Thymus (tissue), 11 donors: ENCODE results near the gene STK24. TPM values are rescaled to one million over a fixed set of nuclear protein-coding genes. Genes with fewer than 3 reads are reported as not detected.

Experiments
- DNase-seq, 9 donors: peaks; one replicate each; pipeline ENCODE4 v3.0.0-alpha.2; 2013; ENCODE audit warnings: low spot score in 9 of 9, low read depth in 6 of 9, missing footprints in 1 of 9
- H3K27ac ChIP-seq, 2 donors: one replicate each; pipeline ENCODE4 v1.5.1; 2013; ENCODE audit warnings: control low read depth in 1 of 2, low read depth in 1 of 2, low read length in 1 of 2, mild to moderate bottlenecking in 1 of 2, moderate library complexity in 1 of 2
- H3K27me3 ChIP-seq, 2 donors: one replicate each; pipeline ENCODE4 v1.5.1; 2013; ENCODE audit warnings: low read length in 1 of 2; ENCODE audit not compliant: control insufficient read depth in 2 of 2, insufficient read depth in 1 of 2
- H3K36me3 ChIP-seq, 2 donors: one replicate each; pipeline ENCODE4 v1.5.1; 2013; ENCODE audit warnings: low read length in 1 of 2, mild to moderate bottlenecking in 1 of 2, moderate library complexity in 1 of 2; ENCODE audit not compliant: control insufficient read depth in 2 of 2, insufficient read depth in 2 of 2
- H3K4me1 ChIP-seq, 2 donors: one replicate each; pipeline ENCODE4 v1.5.1; 2013; ENCODE audit warnings: low read length in 2 of 2; ENCODE audit not compliant: control insufficient read depth in 2 of 2, insufficient read depth in 2 of 2
- H3K4me3 ChIP-seq, 2 donors: one replicate each; pipeline ENCODE4 v1.5.1; 2013; ENCODE audit warnings: low read length in 2 of 2, control low read depth in 1 of 2, mild to moderate bottlenecking in 1 of 2
- H3K9me3 ChIP-seq, 2 donors: one replicate each; pipeline ENCODE4 v1.5.1; 2013; ENCODE audit warnings: low read length in 1 of 2, mild to moderate bottlenecking in 1 of 2; ENCODE audit not compliant: control insufficient read depth in 2 of 2, insufficient read depth in 1 of 2
- WGBS: extraction: QIAGEN DNeasy Blood & Tissue Kit; methylation state at CpG from one replicate; pipeline ENCODE4 v1.1.7; 2013; 5-methylcytosine and 5-hydroxymethylcytosine counted together
- polyA plus RNA-seq: library from polyadenylated mRNA; stranded (reverse); fragments of 200-250 nt; gene quantifications from one replicate; pipeline ENCODE4 v1.2.3, GENCODE V29; 2013
- total RNA-seq: library from RNA; stranded (reverse); fragments of 120-200 nt; gene quantifications from one replicate; pipeline ENCODE4 v1.2.4, GENCODE V29; 2013
- donor health status: healthy.

STK24 gene
- total and polyA plus RNA-seq, 2 donors = 52.7 to 62.4 TPM

- WGBS = 96% methylated on average over 2 of the region's 2 CpGs
- no peaks in the 10 kb centered on the region for H3K27me3 ChIP-seq
- no peaks in the 10 kb centered on the region for H3K9me3 ChIP-seq
- H3K36me3 ChIP-seq = peaks cover 9 to 40% of the 10 kb centered on the region in 2 donors
- H3K4me3 ChIP-seq = no peak overlapping the region
- H3K27ac ChIP-seq = no peak overlapping the region
- DNase-seq = no peak
- H3K4me1 ChIP-seq = peaks cover 4 to 9% of the 10 kb centered on the region in 2 donors
These were observed 63.1 kb downstream of the STK24 start for GRCh38 chr13:98513837-98514236.

DNA sequence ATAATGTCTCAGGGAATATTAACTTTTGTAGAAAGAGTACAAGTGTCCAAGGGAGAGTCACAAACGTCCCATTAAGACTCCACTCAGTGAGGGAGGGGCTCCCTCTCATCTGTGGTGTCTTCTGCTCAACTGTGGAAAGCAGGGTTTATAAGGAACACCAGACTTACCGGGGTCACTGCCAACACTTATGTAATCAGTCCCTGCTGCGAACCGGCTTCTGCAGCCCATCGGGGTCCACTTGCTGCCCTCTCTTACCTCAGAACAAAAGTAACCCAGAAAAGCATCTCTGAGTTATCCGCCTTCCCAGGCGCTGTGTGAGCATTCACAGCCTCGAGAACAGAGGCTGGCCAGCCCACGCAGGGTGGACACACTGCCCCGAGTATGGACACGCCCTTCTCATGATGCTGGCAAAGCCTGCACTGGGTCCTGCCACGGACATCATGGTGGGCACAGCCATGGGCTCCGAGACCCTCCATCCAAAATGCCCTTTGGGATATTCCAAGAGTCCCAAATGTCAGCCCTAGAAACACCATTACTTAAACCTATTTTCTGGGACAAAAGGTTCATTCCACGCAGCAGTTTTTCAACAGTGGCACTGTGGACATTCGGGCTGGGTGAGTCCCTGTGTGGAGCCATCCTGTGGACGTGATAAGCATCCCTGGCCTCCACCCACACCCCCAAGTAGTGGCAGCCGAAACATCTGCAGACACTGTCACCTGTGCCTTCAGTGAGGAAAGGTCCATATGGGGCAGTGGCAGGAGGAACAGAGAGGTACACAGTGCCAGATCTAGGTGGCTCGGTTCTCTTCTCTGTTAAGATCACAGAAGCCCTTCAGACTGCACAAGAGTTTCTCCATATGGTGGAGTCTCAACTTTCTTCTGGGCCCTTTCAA is 63.9 kb downstream of the STK24 start:
- Histone ChIP-seq H3K9me3 (no peaks in the 10 kb centered on the region), H3K36me3 (peaks cover 9 to 35% of the 10 kb centered on the region in 2 donors), H3K4me3 (no peak overlapping the region), H3K27ac (no peak overlapping the region), H3K27me3 (no peaks in the 10 kb centered on the region), H3K4me1 (peaks cover 9% of the 10 kb centered on the region in 2 donors)
- no peak for DNase-seq
- WGBS = 94% methylated on average over 18 of the region's 18 CpGs

GRCh38 chr13:98511435-98511834 is 65.5 kb downstream of the STK24 start:
- H3K4me1 ChIP-seq = peaks cover 9 to 19% of the 10 kb centered on the region in 2 donors
- peaks cover 7 to 21% of the 10 kb centered on the region in 2 donors for H3K36me3 ChIP-seq
- DNase-seq = no peak
- no peak overlapping the region for H3K27ac ChIP-seq
- 97% methylated on average over 7 of the region's 7 CpGs for WGBS
- no peaks in the 10 kb centered on the region for H3K9me3 ChIP-seq
- H3K4me3 ChIP-seq = no peak overlapping the region
- H3K27me3 ChIP-seq = no peaks in the 10 kb centered on the region

DNA sequence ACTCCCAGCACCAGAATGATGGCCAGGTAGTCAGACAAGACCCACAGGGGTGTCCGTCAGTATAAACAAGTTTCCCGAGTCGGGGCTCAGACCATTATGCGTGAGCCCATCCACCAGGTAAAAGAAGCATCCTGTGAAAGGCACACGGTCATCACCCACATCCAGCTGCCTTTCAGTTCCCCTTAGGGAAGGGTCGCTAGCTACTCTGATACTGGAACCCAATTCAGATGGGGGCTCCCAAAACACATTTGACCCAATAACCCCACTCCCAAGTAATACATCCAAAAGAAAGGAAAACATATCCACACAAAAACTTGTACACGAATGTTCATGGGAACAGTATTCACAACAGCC is 66.8 kb downstream of the STK24 start:
- no peak for DNase-seq

DNA sequence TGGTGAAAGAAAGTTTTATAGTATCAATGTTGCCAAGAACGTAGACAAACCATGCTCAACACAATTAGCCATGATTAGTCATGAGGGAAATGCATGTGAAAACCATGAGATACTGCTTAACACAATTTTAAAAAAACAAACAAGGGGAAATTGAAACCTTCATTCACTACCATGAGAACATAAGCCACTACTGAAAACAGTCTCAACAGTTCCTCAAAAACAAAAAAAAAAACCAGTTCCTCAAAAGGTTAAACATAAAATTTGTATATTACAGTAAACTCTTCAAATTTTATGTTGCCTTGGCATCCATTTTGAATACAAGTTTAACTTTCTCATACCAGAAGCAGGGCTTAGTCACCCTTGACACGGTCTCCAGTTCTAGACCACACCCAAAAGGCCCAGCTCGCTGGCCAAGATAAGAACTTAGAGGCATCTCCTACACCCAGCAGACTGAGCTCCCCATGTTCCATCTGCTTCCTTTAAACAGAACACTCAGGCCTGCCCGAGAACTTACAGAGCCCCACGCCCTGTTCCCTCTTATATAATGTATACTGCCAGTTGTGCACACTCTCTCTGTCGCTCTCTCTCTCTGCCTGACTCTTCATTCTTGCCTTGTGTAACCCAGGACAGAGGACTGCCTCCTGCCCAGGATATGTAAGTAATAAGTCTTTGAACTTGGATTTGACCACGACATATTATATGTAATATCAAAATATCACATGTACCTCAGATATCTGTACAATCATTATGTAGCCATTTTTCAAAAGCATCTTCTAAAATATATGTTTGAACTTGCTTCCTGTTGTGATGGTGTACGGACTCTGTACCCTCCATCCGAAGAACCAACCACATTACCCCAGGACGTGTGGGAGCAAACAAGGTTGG is 67.4 kb downstream of the STK24 start:
- Histone ChIP-seq H3K27me3 (no peaks in the 10 kb centered on the region), H3K36me3 (peaks cover 10 to 15% of the 10 kb centered on the region in 2 donors), H3K9me3 (no peaks in the 10 kb centered on the region), H3K27ac (peak overlapping the region; percentile 43 to 48), H3K4me1 (peaks cover 9 to 24% of the 10 kb centered on the region in 2 donors), H3K4me3 (no peak overlapping the region)
- peak in 2 of 9 donors; percentile 12 to 34 for DNase-seq
- WGBS = 51% methylated on average over 10 of the region's 10 CpGs

More for the DNA sequence above, 66.8 kb downstream of the STK24 start:
- 97% methylated on average over 7 of the region's 7 CpGs for WGBS
- Histone ChIP-seq H3K27ac (peak overlapping the region in 1 of 2 donors; percentile 43), H3K27me3 (no peaks in the 10 kb centered on the region), H3K4me3 (no peak overlapping the region), H3K4me1 (peaks cover 9 to 19% of the 10 kb centered on the region in 2 donors), H3K36me3 (peaks cover 7 to 13% of the 10 kb centered on the region in 2 donors), H3K9me3 (no peaks in the 10 kb centered on the region)

- no peaks in the 10 kb centered on the region for H3K27me3 ChIP-seq
- DNase-seq = no peak
- 93% methylated on average over 2 of the region's 2 CpGs for WGBS
- peaks cover 7 to 29% of the 10 kb centered on the region in 2 donors for H3K4me1 ChIP-seq
- H3K4me3 ChIP-seq = no peak overlapping the region
- no peaks in the 10 kb centered on the region for H3K9me3 ChIP-seq
- no peak overlapping the region for H3K27ac ChIP-seq
- H3K36me3 ChIP-seq = peaks cover 16 to 17% of the 10 kb centered on the region in 2 donors
These were observed 68.2 kb downstream of the STK24 start for GRCh38 chr13:98508685-98509084.

DNA sequence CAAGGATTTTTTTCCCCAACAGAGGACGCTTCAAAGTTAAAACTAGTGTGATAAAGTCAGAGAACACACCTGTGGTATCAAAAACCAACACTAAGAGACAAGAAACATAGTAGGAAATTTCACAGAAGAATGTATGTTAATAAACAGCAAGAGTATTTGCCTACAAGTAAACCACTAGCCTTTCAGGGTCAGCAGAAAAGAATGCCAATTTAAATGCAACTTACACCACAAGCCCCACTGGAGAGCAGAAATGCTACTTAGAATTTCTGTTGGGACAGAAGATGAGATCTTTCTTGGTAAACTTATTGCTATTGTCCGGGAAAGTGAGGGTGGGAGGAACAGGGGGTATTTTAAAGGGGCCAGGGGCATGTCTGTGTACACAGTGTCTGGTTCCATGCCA is 68.6 kb downstream of the STK24 start:
- 92% methylated on average over 2 of the region's 2 CpGs for WGBS
- no peaks in the 10 kb centered on the region for H3K9me3 ChIP-seq
- no peak overlapping the region for H3K4me3 ChIP-seq
- peaks cover 17 to 18% of the 10 kb centered on the region in 2 donors for H3K36me3 ChIP-seq
- no peaks in the 10 kb centered on the region for H3K27me3 ChIP-seq
- H3K27ac ChIP-seq = no peak overlapping the region
- H3K4me1 ChIP-seq = peaks cover 7 to 29% of the 10 kb centered on the region in 2 donors
- no peak for DNase-seq

DNA sequence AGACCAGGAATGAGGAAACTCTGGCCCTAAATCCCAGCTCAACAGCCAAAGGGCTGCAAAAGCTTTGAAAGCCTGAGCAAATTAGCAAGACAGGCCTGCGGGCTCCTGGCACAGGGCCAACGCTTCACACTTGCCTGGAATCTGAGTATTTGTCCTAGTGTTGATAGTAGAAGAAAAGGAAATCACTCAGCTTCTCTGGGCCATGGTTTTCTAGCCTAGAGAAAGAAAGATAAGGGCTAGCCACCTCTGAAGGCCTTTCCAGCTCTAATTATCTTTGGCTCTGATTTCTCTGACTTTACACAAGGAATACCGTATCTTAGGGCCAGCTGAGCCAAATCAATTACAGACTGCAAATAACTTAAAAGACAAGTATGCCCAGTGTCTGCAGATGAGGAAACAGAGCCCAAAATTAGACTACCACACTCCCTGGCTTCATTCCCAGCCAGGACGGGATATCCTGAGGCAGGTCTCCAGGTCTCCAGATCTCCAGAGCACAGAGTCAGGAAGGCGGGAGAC is 69.6 kb downstream of the STK24 start:
- H3K27ac ChIP-seq = no peak overlapping the region
- WGBS = 89% methylated on average over 5 of the region's 5 CpGs
- no peak for DNase-seq

More for the DNA sequence above, 69.6 kb downstream of the STK24 start:
- Histone ChIP-seq H3K27me3 (no peaks in the 10 kb centered on the region), H3K9me3 (no peaks in the 10 kb centered on the region), H3K4me1 (peaks cover 7 to 29% of the 10 kb centered on the region in 2 donors), H3K4me3 (no peak overlapping the region), H3K36me3 (peaks cover 12 to 18% of the 10 kb centered on the region in 2 donors)
